ENCODE data around the gene DUSP12.

Gene DUSP12

GRCh38 chr1:161771161-161771560 lies 21.6 kb downstream of the DUSP12 start:
- no peak for DNase-seq

GRCh38 chr1:161771973-161772372 lies 22.4 kb downstream of the DUSP12 start:
- no peak for DNase-seq

GRCh38 chr1:161772397-161772796 lies 22.8 kb downstream of the DUSP12 start:
- DNase-seq: no peak

DNA sequence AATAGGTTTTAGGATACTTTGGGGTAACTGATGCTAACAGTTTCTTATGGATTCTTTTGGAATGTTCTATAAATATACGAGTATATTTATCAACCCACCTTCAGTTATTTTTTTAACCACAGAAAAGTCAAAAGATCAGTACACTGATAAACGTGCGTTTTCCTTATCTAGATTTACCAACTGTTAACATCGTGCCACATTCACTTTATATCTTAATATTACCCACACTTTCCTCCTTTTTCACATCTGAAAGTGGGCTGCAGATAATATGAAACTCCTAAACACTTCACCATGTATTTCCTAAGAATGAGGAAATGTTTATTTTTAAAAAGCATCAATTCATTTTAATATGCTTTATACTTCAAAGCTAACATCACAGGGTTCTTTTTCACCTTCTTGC lies 24.2 kb downstream of the DUSP12 start:
- no peak for DNase-seq

- DNase-seq: no peak
Measured at GRCh38 chr1:161777261-161777660, 27.7 kb downstream of the DUSP12 start.

- DNase-seq: no peak
Measured at GRCh38 chr1:161778522-161778921, 28.9 kb downstream of the DUSP12 start.

- no peak for DNase-seq
Measured at GRCh38 chr1:161779393-161779792, 29.8 kb downstream of the DUSP12 start.

- no peak for DNase-seq
Measured at GRCh38 chr1:161781995-161782394, 32.4 kb downstream of the DUSP12 start.

GRCh38 chr1:161782886-161783285 lies 33.3 kb downstream of the DUSP12 start:
- no peak for DNase-seq

DNA sequence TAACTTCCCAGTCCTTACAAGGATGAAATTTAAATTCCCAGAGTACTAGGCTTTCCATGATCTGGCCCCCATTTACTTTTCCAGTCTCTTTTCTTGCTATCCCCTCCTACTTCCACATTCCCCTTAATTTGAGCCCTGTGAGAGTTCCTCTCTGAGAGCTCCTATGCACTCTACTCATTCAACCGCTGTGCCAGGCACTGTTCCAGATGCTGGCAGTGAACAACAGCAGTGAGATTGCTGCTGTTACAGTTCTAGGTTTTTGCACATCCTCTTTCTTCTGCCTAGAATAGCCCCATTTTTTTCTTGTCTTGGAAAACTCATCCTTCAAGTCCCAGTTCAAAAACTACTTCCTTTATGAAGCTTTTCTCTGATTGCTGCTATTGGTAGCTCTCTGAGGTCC lies 35.4 kb downstream of the DUSP12 start:
- no peak for DNase-seq

DNA sequence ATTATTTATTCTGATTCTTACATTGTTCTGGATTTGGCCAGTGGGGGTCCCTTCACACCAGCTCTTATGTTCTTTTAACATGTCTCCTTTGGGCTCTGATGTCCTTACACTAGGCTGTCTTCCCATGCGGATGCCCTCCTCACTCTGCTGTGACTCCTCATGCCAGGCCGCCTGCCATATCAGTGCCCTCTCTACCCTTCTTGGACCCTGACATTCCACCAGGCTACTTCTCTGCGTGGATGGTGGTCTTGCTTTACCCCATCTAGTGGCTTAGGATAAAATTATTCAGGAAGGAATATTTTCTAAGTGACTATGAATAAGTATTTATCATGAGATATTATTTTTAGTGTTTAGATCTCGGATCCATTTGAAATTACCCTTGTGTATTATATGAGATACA lies 37.8 kb downstream of the DUSP12 start:
- no peak for DNase-seq

DNA sequence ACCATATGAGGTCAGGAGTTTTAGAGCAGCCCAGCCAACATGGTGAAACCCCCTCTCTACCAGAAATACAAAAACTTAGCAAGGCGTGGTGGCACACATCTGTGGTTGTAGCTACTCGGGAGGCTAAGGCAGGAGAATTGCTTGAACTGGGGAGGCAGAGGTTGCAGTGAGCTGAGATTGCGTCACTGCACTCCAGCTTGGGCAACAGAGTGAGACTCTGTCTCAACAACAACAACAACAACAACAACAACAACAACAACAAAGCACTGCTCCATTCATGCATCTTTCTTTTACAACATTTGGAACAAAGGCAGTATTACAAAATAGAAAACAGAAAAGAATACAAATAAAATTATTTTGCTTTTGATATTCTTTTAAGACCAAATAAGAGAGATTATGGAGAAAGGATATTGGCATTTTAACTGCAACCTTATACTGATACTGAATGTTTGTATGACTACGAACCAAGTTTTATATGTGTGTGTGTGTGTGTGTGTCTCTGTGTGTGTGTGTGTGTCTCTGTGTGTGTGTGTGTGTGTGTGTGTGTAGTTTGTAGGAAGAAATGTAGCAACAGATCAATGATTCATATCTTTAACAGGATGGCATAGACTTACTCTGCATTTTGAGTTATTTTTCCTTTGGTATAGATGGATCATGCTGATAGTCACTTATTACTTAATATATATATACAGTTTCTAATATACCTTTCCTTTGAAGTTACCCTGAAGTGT lies 41.2 kb downstream of the DUSP12 start:
- no peak for DNase-seq

- DNase-seq: no peak
Measured at GRCh38 chr1:161791904-161792655, 42.5 kb downstream of the DUSP12 start.

DNA sequence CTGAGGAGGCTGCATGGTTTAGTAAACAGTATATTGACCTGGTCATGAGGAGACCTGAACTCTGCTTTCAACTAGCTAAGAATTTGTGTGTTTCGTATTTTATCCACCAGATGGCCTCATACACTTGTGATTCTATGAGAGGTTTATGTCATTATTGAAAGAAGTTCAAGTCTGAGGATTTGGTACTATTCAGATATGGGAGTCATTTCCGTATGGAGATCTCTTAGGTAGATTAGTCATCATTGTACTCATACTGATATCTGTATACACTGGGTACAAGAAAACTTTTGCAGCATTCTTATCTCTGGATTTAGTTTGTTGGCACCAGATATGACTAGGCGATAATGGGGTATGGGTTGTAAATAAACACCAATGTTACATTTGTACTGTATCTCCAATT lies 43.2 kb downstream of the DUSP12 start:
- peak in 1 of 2 experiments; percentile 13 for DNase-seq

DNA sequence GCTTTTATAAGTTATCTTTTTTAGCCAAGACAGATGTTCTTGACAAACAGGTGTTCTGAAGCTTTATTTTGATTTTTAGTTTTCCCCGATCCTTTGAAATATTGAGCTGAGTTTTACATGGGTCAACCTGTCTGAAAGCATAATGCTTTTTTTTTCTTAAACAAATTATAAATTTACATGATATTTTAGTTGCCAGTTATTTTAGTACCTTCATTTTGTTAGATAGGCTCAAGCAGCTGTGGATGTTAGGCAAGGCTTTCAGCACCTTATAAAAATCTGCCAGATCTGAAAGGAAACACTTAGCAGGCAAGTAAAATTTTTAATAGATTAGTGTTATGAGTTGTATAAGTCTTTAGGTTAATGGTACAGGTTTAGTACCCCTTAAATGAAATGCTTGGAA lies 50.2 kb downstream of the DUSP12 start:
- DNase-seq: no peak

DNA sequence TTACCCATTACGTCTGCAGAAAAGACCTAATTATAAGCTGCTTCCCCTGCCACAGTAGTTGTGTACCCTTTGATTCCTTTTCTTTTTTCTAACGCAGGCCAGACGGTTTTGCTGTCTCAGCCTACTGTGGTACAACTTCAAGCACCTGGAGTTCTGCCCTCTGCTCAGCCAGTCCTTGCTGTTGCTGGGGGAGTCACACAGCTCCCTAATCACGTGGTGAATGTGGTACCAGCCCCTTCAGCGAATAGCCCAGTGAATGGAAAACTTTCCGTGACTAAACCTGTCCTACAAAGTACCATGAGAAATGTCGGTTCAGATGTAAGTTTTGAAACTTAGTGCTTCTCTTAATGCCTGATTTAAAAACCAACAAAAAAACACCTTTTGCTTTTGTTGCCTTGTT lies 52.4 kb downstream of the DUSP12 start:
- no peak for DNase-seq

DNA sequence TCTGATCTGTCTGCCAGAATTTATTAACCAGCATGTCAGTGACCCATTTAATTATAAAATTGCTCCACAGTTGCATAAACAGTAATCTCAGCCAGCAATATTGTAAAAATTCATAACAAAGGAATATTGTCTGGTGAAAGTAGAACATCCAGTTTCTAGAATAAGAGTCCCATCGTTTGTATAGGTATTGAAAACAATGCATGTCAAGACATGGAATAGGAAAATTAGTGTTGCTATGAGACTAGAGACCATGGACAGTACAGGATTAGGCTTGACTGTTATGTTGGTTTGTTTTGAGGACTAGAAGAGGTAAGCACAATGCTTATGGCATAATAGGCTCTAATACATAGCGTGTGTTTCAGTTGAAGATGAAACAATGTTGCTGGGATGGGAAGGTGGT lies 53.6 kb downstream of the DUSP12 start:
- no peak for DNase-seq

- DNase-seq: no peak
Measured at GRCh38 chr1:161805399-161806197, 56.0 kb downstream of the DUSP12 start.
